Mesenchymal stem cell (in vitro differentiated cells and primary cell): ENCODE results near the gene TTC17.

Source experiments
- DNase-seq: peaks from one replicate; pipeline ENCODE4 v3.0.0-alpha.2; 2013
- H2AFZ ChIP-seq: one replicate; pipeline ENCODE4 v1.6.1; 2013; ENCODE audit warnings: low read depth, mild to moderate bottlenecking, control low read depth, inconsistent platforms, low read length, moderate library complexity
- H2AK5ac ChIP-seq: 2 replicates; pipeline ENCODE4 v1.6.1; 2013; ENCODE audit warnings: low read length, moderate library complexity, mild to moderate bottlenecking, inconsistent platforms; ENCODE audit not compliant: severe bottlenecking
- H2BK120ac ChIP-seq: one replicate; pipeline ENCODE4 v1.6.1; 2013; ENCODE audit warnings: low read depth, mild to moderate bottlenecking, inconsistent platforms, low read length, moderate library complexity
- H2BK12ac ChIP-seq, 2 experiments: one replicate each; pipeline ENCODE4 v1.6.1; 2013; ENCODE audit warnings: inconsistent platforms in 2 of 2, low read length in 2 of 2, mild to moderate bottlenecking in 2 of 2, moderate library complexity in 2 of 2, control low read depth in 1 of 2
- H2BK15ac ChIP-seq: one replicate; pipeline ENCODE4 v1.6.1; 2013; ENCODE audit warnings: mild to moderate bottlenecking, low read depth, inconsistent platforms; ENCODE audit not compliant: poor library complexity, severe bottlenecking
- H2BK5ac ChIP-seq: 2 replicates; pipeline ENCODE4 v1.6.1; 2013; ENCODE audit warnings: low read depth, mild to moderate bottlenecking, low read length, control low read depth, inconsistent platforms; ENCODE audit not compliant: poor library complexity, severe bottlenecking
- H3K14ac ChIP-seq, 2 experiments: one replicate each; pipeline ENCODE4 v1.6.1; 2013; ENCODE audit warnings: inconsistent platforms in 2 of 2, low read length in 2 of 2, control low read depth in 1 of 2, mild to moderate bottlenecking in 1 of 2, moderate library complexity in 1 of 2
- H3K18ac ChIP-seq, 2 experiments: one replicate each; pipeline ENCODE4 v1.6.1; 2013; ENCODE audit warnings: inconsistent platforms in 2 of 2, low read length in 2 of 2, control low read depth in 1 of 2, low read depth in 1 of 2, mild to moderate bottlenecking in 1 of 2
- H3K23ac ChIP-seq, 2 experiments: one replicate each; pipeline ENCODE4 v1.6.1; 2013; ENCODE audit warnings: inconsistent platforms in 2 of 2, low read length in 2 of 2, mild to moderate bottlenecking in 2 of 2, moderate library complexity in 2 of 2, control low read depth in 1 of 2
- H3K27ac ChIP-seq: 2 replicates; pipeline ENCODE4 v1.5.1; 2013; ENCODE audit warnings: mild to moderate bottlenecking, moderate library complexity, low read length, control low read depth, inconsistent platforms; ENCODE audit not compliant: poor library complexity, severe bottlenecking
- H3K27me3 ChIP-seq, 2 experiments: 2 replicates each; pipeline versions ENCODE4 v1.6.1 to v1.7.0; 2013; ENCODE audit warnings: low read length in 2 of 2, mild to moderate bottlenecking in 2 of 2, moderate library complexity in 2 of 2, control low read depth in 1 of 2, inconsistent platforms in 1 of 2; ENCODE audit not compliant: control insufficient read depth in 1 of 2, insufficient read depth in 1 of 2
- H3K36me3 ChIP-seq, 2 experiments: 2 replicates each; pipeline versions ENCODE4 v1.6.1 to v1.7.0; 2013; ENCODE audit warnings: low read length in 2 of 2, control low read depth in 1 of 2, inconsistent platforms in 1 of 2, low read depth in 1 of 2, mild to moderate bottlenecking in 1 of 2; ENCODE audit not compliant: insufficient read depth in 2 of 2, control insufficient read depth in 1 of 2
- H3K4ac ChIP-seq, 2 experiments: one replicate each; pipeline ENCODE4 v1.6.1; 2013; ENCODE audit warnings: inconsistent platforms in 2 of 2, low read length in 2 of 2, mild to moderate bottlenecking in 2 of 2, moderate library complexity in 2 of 2, control low read depth in 1 of 2, low read depth in 1 of 2
- H3K4me1 ChIP-seq: 2 replicates; pipeline ENCODE4 v1.6.1; 2013; ENCODE audit warnings: low read depth, low read length, control low read depth; ENCODE audit not compliant: control insufficient read depth, insufficient read depth
- H3K4me2 ChIP-seq: 2 replicates; pipeline ENCODE4 v1.6.1; 2013; ENCODE audit warnings: low read length, mild to moderate bottlenecking, inconsistent platforms; ENCODE audit not compliant: poor library complexity, severe bottlenecking
- H3K4me3 ChIP-seq, 2 experiments: 2 replicates each; pipeline versions ENCODE4 v1.5.1 to v1.7.0; 2013; ENCODE audit warnings: low read length in 2 of 2, mild to moderate bottlenecking in 2 of 2, control low read depth in 1 of 2, low read depth in 1 of 2; ENCODE audit not compliant: insufficient read depth in 1 of 2
- H3K79me1 ChIP-seq: replicated peaks from 2 replicates; pipeline ENCODE4 v1.6.1; 2013; ENCODE audit warnings: mild to moderate bottlenecking, control low read depth, low read length, inconsistent platforms; ENCODE audit not compliant: poor library complexity, severe bottlenecking
- H3K9ac ChIP-seq: 2 replicates; pipeline ENCODE4 v1.7.0; 2013; ENCODE audit warnings: mild to moderate bottlenecking, low read length, moderate library complexity
- H3K9me3 ChIP-seq: 2 replicates; pipeline ENCODE4 v1.7.0; 2013; ENCODE audit warnings: mild to moderate bottlenecking, low read length; ENCODE audit not compliant: control insufficient read depth
- H4K8ac ChIP-seq: one replicate; pipeline ENCODE4 v1.6.1; 2013; ENCODE audit warnings: inconsistent platforms, mild to moderate bottlenecking, low read length, moderate library complexity
- H4K91ac ChIP-seq: one replicate; pipeline ENCODE4 v1.6.1; 2013; ENCODE audit warnings: mild to moderate bottlenecking, low read length, inconsistent platforms
- WGBS: methylation state at CpG from one replicate; pipeline ENCODE4 v1.1.7; 2013; ENCODE audit warnings: mixed read lengths; 5-methylcytosine and 5-hydroxymethylcytosine counted together

Gene TTC17

DNA sequence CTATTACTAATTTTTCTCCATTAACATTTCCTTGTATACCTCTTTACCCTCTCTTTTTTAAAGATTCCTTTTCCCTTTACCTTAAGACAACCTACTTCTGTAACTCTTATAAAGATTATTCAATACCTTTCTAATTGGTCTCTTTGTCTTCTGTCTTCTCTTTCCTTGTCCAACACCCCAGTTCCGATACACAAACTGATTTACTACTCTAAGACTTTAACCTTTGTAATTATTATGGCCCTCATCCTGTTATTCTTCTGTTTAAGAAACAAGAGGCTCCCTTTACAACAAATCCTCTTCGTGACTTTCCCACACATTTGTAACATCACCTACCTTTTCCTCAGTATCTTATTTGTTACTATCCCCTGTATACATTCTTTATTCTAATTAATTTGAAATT is 81.8 kb downstream of the TTC17 start:
- Histone ChIP-seq H3K27ac (no peak overlapping the region), H3K9ac (no peak overlapping the region), H2BK15ac (no peak overlapping the region), H3K4me1 (peaks cover 3% of the 10 kb centered on the region), H4K8ac (no peak overlapping the region), H3K4me3 (no peak overlapping the region), H2BK120ac (no peak overlapping the region), H2AK5ac (no peak overlapping the region), H3K9me3 (no peaks in the 10 kb centered on the region), H3K4me2 (no peak overlapping the region), H2BK12ac (no peak overlapping the region), H3K36me3 (peaks cover 3 to 96% of the 10 kb centered on the region in 2 experiments), H3K27me3 (no peaks in the 10 kb centered on the region), H3K14ac (no peak overlapping the region), H3K18ac (no peak overlapping the region), H4K91ac (no peak overlapping the region), H3K23ac (no peak overlapping the region), H3K4ac (no peak overlapping the region), H3K79me1 (peaks cover 3% of the 10 kb centered on the region), H2AFZ (no peak overlapping the region), H2BK5ac (no peak overlapping the region)
- DNase-seq = no peak
- WGBS = 99% methylated on average over 2 of the region's 2 CpGs

DNA sequence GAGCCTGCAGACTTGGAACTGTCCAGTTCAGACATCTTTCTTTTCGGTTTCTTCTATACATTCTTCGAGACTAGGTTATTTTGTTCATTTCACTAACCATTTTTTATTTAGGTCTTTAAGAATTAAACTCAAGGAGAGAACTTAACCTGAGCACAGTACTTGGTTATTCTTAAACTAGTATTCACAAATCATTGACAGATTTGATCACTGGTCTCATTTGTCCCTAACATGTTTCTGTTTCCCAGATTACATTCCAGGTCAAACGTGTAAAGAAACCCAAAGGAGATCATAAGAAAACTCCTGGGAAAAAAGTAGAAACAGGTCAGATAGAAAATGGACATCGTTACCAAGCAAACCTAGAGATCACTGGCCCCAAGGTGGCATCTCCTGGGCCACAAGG is 85.1 kb downstream of the TTC17 start:
- no peak overlapping the region for H2BK12ac ChIP-seq
- no peak overlapping the region for H3K14ac ChIP-seq
- H3K18ac ChIP-seq = no peak overlapping the region
- H3K4me1 ChIP-seq = peaks cover 3% of the 10 kb centered on the region
- no peak overlapping the region for H3K4me3 ChIP-seq
- H3K27me3 ChIP-seq = no peaks in the 10 kb centered on the region
- peak overlapping the region; percentile 51 for H3K27ac ChIP-seq
- H2BK120ac ChIP-seq = no peak overlapping the region
- DNase-seq = no peak
- no peak overlapping the region for H3K23ac ChIP-seq
- H2AK5ac ChIP-seq = no peak overlapping the region
- H4K8ac ChIP-seq = no peak overlapping the region
- no peak overlapping the region for H2BK15ac ChIP-seq
- H3K4ac ChIP-seq = no peak overlapping the region
- H3K36me3 ChIP-seq = peaks cover 11 to 97% of the 10 kb centered on the region in 2 experiments
- H4K91ac ChIP-seq = no peak overlapping the region
- H3K9ac ChIP-seq = no peak overlapping the region
- H3K79me1 ChIP-seq = peaks cover 6% of the 10 kb centered on the region
- H2AFZ ChIP-seq = no peak overlapping the region
- H2BK5ac ChIP-seq = no peak overlapping the region
- 100% methylated on average over 3 of the region's 4 CpGs for WGBS
- H3K9me3 ChIP-seq = no peaks in the 10 kb centered on the region
- no peak overlapping the region for H3K4me2 ChIP-seq

DNA sequence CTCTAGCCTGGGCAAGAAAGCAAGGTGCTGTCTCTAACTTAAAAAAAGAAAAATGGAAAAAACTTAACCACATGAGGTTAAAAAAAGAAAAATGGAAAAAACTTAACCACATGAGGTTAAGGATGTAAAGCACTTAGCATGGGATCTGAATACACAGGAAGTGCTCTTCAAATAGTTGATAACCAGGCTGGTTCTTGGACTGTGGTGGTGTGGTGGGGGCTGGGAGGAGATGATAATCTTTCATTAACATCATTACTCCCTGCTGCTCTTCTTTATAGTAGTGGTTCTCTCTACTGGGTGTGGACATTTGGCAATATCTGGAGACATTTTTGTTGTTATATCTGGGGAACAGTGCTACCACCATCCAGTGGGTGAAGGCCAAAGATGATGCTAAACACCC is 88.4 kb downstream of the TTC17 start:
- H4K8ac ChIP-seq = no peak overlapping the region
- H3K23ac ChIP-seq = no peak overlapping the region
- H3K4me2 ChIP-seq = no peak overlapping the region
- H2AK5ac ChIP-seq = no peak overlapping the region
- H2BK120ac ChIP-seq = no peak overlapping the region
- peaks cover 6% of the 10 kb centered on the region for H3K79me1 ChIP-seq
- H3K36me3 ChIP-seq = peaks cover 18 to 100% of the 10 kb centered on the region in 2 experiments
- H3K4me3 ChIP-seq = no peak overlapping the region
- H3K4me1 ChIP-seq = peaks cover 3% of the 10 kb centered on the region
- H2AFZ ChIP-seq = no peak overlapping the region
- H2BK12ac ChIP-seq = no peak overlapping the region
- no peak overlapping the region for H3K14ac ChIP-seq
- H3K9me3 ChIP-seq = no peaks in the 10 kb centered on the region
- DNase-seq = peak; percentile 2
- H3K27me3 ChIP-seq = no peaks in the 10 kb centered on the region
- H3K18ac ChIP-seq = no peak overlapping the region
- no peak overlapping the region for H2BK5ac ChIP-seq
- H2BK15ac ChIP-seq = no peak overlapping the region
- H3K4ac ChIP-seq = no peak overlapping the region
- H3K27ac ChIP-seq = no peak overlapping the region
- H4K91ac ChIP-seq = no peak overlapping the region
- no peak overlapping the region for H3K9ac ChIP-seq

DNA sequence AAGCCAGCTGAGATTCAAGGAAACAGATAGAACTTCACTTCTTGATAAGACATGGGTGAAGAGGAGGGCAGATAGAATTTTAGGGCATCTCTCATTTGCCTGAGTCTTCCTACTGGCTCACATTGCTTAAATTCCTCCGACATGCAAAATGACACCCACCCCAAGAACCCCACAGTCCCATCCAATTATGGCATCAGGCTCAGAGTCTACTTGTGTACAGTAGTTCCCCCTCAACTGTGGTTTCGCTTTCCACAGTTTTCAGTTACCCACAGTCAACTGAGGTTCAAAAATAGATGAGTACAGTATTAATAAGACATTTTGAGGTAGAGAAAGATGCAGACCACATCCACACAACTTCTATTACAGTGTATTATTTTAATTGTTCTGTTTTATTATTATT is 99.8 kb downstream of the TTC17 start:
- Histone ChIP-seq H3K4me1 (no peaks in the 10 kb centered on the region), H2BK12ac (no peak overlapping the region), H3K27me3 (no peaks in the 10 kb centered on the region), H3K9ac (no peak overlapping the region), H2BK5ac (no peak overlapping the region), H3K18ac (no peak overlapping the region), H2AFZ (no peak overlapping the region), H2BK15ac (no peak overlapping the region), H3K9me3 (peaks cover 17% of the 10 kb centered on the region), H3K4me2 (no peak overlapping the region), H3K4ac (no peak overlapping the region), H3K79me1 (peaks cover 3% of the 10 kb centered on the region), H4K8ac (no peak overlapping the region), H3K14ac (no peak overlapping the region), H3K27ac (no peak overlapping the region), H2BK120ac (no peak overlapping the region), H3K36me3 (peaks cover 13 to 88% of the 10 kb centered on the region in 2 experiments), H4K91ac (no peak overlapping the region), H2AK5ac (no peak overlapping the region), H3K23ac (no peak overlapping the region), H3K4me3 (no peak overlapping the region)
- no peak for DNase-seq
- 100% methylated on average over 1 of the region's 2 CpGs for WGBS
